ENCODE data around the gene OR1L4. TPM values are rescaled to one million over a fixed set of nuclear protein-coding genes. Genes with fewer than 3 reads are reported as not detected.

The OR1L4 gene
- total RNA-seq, result not detected

DNA sequence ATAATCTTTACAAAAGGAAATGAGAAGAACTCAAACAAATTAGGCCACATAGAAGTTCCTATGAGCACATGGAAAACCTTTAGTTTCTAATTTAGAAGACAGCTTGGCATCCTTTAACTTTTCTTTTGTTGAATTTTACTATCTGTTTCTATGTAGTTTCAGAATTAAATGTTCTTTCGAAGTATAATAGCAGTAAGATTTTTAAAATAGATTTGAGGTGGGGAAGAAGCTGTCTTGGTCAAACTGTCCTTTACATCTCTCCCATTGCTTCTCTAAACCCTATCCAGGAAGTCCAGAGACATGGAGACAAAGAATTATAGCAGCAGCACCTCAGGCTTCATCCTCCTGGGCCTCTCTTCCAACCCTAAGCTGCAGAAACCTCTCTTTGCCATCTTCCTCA is at the start of gene OR1L4:
OR1L4 (plus strand) TSS at position 301 of the 400 bp plus-strand sequence; CDS start at position 301, 0 bp downstream.
- ATAC-seq, result no peak
- Mint-ChIP-seq H3K27me3 (no peaks in the 10 kb centered on the region), H3K9me3 (peaks cover 41% of the 10 kb centered on the region)

DNA sequence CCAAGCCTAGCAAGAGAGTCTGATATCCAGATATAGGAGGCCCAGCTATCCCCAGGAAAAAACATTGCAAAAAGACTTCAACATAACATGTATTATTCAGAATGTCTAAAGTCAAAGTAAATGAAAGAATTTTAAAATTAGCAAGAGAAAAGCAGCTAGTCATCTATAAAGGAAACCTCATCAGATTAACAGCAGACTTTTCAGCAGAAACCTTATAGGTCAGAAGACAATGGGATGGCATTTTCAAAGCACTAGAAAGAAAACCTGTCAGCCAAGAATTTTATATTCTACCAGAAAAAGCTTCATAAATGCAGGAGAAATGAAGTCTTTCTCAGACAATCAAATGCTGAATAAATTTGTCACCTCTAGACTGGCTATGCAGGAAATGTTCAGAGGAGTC is 38.9 kb upstream of the OR1L4 start:
- H3K36me3 Mint-ChIP-seq (ENCODE audit: low read depth), result no peaks in the 10 kb centered on the region
- CTCF ChIA-PET, result no interaction called here
- no peak for DNase-seq
- peaks cover 14% of the 10 kb centered on the region for H3K9me3 Mint-ChIP-seq
- peaks cover 2% of the 10 kb centered on the region for H3K27me3 Mint-ChIP-seq
- POLR2A ChIA-PET, result no interaction called here
- no peak overlapping the region for H3K4me3 Mint-ChIP-seq
- H3K27ac Mint-ChIP-seq, result no peak overlapping the region
- intact Hi-C loops (cut with micrococcal nuclease), result no loop called here
- ATAC-seq, result no peak
- H3K4me1 Mint-ChIP-seq (ENCODE audit: low read depth), result no peaks in the 10 kb centered on the region
- TF ChIP-seq, protein P1, sequence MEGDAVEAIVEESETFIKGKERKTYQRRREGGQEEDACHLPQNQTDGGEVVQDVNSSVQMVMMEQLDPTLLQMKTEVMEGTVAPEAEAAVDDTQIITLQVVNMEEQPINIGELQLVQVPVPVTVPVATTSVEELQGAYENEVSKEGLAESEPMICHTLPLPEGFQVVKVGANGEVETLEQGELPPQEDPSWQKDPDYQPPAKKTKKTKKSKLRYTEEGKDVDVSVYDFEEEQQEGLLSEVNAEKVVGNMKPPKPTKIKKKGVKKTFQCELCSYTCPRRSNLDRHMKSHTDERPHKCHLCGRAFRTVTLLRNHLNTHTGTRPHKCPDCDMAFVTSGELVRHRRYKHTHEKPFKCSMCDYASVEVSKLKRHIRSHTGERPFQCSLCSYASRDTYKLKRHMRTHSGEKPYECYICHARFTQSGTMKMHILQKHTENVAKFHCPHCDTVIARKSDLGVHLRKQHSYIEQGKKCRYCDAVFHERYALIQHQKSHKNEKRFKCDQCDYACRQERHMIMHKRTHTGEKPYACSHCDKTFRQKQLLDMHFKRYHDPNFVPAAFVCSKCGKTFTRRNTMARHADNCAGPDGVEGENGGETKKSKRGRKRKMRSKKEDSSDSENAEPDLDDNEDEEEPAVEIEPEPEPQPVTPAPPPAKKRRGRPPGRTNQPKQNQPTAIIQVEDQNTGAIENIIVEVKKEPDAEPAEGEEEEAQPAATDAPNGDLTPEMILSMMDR (IDR thresholded peaks at IDR 0.05), result no peak

More for the DNA sequence above, at the start of gene OR1L4:
- Mint-ChIP-seq H3K4me1 (ENCODE audit: low read depth) (no peaks in the 10 kb centered on the region), H3K4me3 (no peak within 1 kb of the TSS), H3K36me3 (ENCODE audit: low read depth) (peaks cover 5% of the 10 kb centered on the region), H3K27ac (no peak within 1 kb of the TSS)
- intact Hi-C loops (cut with micrococcal nuclease), result no loop called here
- POLR2A ChIA-PET, result no interaction called here
- TF ChIP-seq, protein P1 (IDR thresholded peaks at IDR 0.05), result no peak
- DNase-seq, result no peak
- CTCF ChIA-PET, result no interaction called here

GRCh38 chr9:122695696-122696095 is 28.1 kb upstream of the OR1L4 start:
- CTCF ChIA-PET, result no interaction called here
- POLR2A ChIA-PET, result no interaction called here
- intact Hi-C loops (cut with micrococcal nuclease), result no loop called here
- DNase-seq, result no peak
- peaks cover 4% of the 10 kb centered on the region for H3K27me3 Mint-ChIP-seq
- no peak for ATAC-seq
- peaks cover 16% of the 10 kb centered on the region for H3K9me3 Mint-ChIP-seq
- H3K27ac Mint-ChIP-seq, result no peak overlapping the region
- H3K4me3 Mint-ChIP-seq, result no peak overlapping the region
- no peaks in the 10 kb centered on the region for H3K36me3 Mint-ChIP-seq (ENCODE audit: low read depth)
- TF ChIP-seq, protein P1 (IDR thresholded peaks at IDR 0.05), result no peak
- no peaks in the 10 kb centered on the region for H3K4me1 Mint-ChIP-seq (ENCODE audit: low read depth)

DNA sequence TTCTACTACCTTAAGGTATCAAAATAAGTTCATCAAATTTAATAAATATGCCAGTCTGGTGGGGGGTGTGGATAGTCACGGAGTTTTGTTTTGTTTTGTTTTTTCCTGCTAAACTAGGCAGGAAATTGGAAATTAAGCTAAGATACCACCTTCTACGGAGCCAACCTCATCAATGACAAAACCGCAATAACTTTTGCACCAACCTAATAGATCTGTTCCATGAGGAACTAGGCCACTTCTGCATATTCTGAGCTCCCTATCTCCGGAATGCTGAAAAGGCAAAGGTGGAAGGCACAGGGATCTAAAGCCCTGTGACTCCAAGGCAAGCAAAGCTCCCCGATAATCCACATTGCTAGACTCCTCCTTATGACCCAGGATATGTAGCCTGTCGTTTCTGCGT is 5.8 kb upstream of the OR1L4 start:
- H3K27me3 Mint-ChIP-seq, result no peaks in the 10 kb centered on the region
- no peak overlapping the region for H3K27ac Mint-ChIP-seq
- H3K4me3 Mint-ChIP-seq, result no peak overlapping the region
- intact Hi-C loops (cut with micrococcal nuclease), result no loop called here
- peaks cover 19% of the 10 kb centered on the region for H3K9me3 Mint-ChIP-seq
- ATAC-seq (no peak), DNase-seq (no peak)
- ChIA-PET POLR2A (no interaction called here), CTCF (interaction anchor here (0.6 to 1.2 kb wide), 2 partner anchors 191 to 219 kb away, joined by 3 to 4 read pairs; partner anchors contain the start of gene OR1N1)
- no peaks in the 10 kb centered on the region for H3K4me1 Mint-ChIP-seq (ENCODE audit: low read depth)
- H3K36me3 Mint-ChIP-seq (ENCODE audit: low read depth), result no peaks in the 10 kb centered on the region
- TF ChIP-seq, protein P1 (IDR thresholded peaks at IDR 0.05), result no peak

- CTCF ChIA-PET, result no interaction called here
- Mint-ChIP-seq H3K4me3 (no peak overlapping the region), H3K36me3 (ENCODE audit: low read depth) (no peaks in the 10 kb centered on the region), H3K4me1 (ENCODE audit: low read depth) (no peaks in the 10 kb centered on the region), H3K9me3 (peaks cover 24% of the 10 kb centered on the region), H3K27ac (no peak overlapping the region), H3K27me3 (no peaks in the 10 kb centered on the region)
- DNase-seq, result no peak
- TF ChIP-seq, protein P1 (IDR thresholded peaks at IDR 0.05), result no peak
- no peak for ATAC-seq
- POLR2A ChIA-PET, result interaction anchor here (0.6 kb wide), 1 partner anchor 9 kb away, joined by 3 read pairs; no protein-coding TSS in a partner anchor
- intact Hi-C loops (cut with micrococcal nuclease), result no loop called here
Observed at GRCh38 chr9:122719218-122719617, 4.6 kb upstream of the OR1L4 start.
